IgD-negative memory B cell (primary cell): ENCODE measurements around the gene CALML3. TPM values are rescaled to one million over a fixed set of nuclear protein-coding genes. Genes with fewer than 3 reads are reported as not detected.

Experiments
- H3K27ac Mint-ChIP-seq, 3 donors: one replicate each; pipeline ENCODE4 v1.8.0; 2020 to 2022; ENCODE audit warnings: mild to moderate bottlenecking in 3 of 3, mixed read lengths in 3 of 3, moderate library complexity in 1 of 3
- H3K27me3 Mint-ChIP-seq: one replicate; pipeline ENCODE4 v1.8.0; 2021; ENCODE audit warnings: mixed read lengths
- H3K36me3 Mint-ChIP-seq: one replicate; pipeline ENCODE4 v1.8.0; 2020; ENCODE audit warnings: mild to moderate bottlenecking, mixed read lengths
- H3K4me1 Mint-ChIP-seq, 3 donors: one replicate each; pipeline ENCODE4 v1.8.0; 2020 to 2022; ENCODE audit warnings: mixed read lengths in 3 of 3, mild to moderate bottlenecking in 1 of 3
- H3K4me3 Mint-ChIP-seq, 4 donors: one replicate each; pipeline ENCODE4 v1.8.0; 2020 to 2022; ENCODE audit warnings: mild to moderate bottlenecking in 4 of 4, mixed read lengths in 4 of 4, moderate library complexity in 3 of 4
- H3K9me3 Mint-ChIP-seq, 3 donors: one replicate each; pipeline ENCODE4 v1.8.0; 2020 to 2021; ENCODE audit warnings: mixed read lengths in 3 of 3, mild to moderate bottlenecking in 1 of 3
- polyA plus RNA-seq: library from polyadenylated mRNA; unstranded; fragments of 300-500 nt; fragmentation: Illumina TruSeq; gene quantifications from one replicate; pipeline ENCODE4 v1.2.3, GENCODE V29; 2021

CALML3 gene
- polyA plus RNA-seq, 1 donor from 2014 or later, result not detected

DNA sequence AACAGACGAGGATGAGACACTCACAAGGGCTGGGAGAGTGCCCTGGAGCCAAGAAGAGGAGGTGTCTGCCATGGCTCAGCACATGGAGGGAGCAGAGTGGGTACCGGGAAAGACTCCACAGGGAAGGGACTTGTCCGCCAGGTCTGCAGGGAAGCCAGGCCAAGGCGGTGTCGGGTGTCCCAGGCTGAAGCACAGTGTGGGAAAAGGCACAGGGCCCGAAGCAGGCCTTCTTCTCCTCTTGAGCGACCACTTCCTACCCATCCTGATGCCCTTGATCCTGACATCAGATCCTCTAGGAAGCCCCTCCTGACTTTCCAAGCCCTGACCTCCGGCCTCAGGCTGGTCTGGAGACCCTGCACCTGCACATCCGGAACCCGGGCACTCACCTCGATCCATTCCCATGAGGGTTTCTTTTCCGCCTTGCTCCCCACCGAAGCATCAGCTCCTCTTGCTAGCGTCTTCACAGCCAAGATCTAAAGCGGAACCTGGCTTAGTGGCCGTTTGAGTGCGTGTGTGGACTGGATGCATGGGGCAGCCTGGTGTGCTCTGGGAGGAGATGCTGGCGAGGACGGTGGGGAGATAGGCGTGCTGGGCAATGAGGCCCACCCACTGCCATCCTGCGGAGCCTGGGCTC lies 8.5 kb downstream of the CALML3 start:
- H3K27ac Mint-ChIP-seq, result no peak overlapping the region
- peaks cover 0 to 1% (median 0%) of the 10 kb centered on the region in 3 donors for H3K9me3 Mint-ChIP-seq
- no peak overlapping the region for H3K4me3 Mint-ChIP-seq
- H3K4me1 Mint-ChIP-seq, result no peaks in the 10 kb centered on the region
- no peaks in the 10 kb centered on the region for H3K36me3 Mint-ChIP-seq
- peaks cover 2% of the 10 kb centered on the region for H3K27me3 Mint-ChIP-seq

DNA sequence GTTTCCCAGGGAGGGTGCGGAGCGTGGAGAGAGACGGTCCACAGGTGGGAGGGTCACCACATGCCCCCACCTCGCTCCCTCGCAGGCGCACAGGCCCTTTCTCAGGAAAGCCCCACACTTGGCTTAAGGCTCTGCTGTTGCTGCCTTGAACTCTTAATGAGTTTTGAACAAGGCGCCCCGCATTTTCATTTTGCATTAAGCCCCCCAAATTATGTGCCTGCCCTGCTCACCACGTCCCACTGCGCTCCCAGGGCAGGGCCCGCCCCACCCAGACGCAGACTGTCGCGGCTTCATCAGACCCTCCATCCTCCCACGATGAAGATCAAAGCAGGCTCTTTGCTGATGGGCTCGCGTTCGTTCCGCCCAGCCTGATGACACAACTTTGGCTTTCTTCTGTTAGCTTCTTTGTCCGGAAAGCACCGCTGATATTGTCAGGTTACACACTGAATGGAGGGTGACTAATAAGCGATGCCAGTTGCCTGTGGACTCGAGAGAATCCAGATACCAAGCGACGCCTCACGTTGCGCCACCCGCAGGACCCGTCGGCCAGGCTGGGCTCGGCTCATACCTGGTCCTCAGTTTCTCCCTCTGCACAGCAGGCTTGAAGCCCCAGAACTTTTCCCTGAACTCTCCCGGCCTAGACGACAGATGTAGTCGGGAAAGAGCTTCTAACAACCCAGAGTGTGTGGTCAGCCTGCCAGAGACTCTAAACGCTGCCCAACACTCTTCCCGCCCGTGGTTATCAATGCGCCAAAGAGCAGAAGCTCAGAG lies 9.5 kb downstream of the CALML3 start:
- Mint-ChIP-seq H3K36me3 (no peaks in the 10 kb centered on the region), H3K27me3 (peaks cover 5% of the 10 kb centered on the region), H3K27ac (no peak overlapping the region), H3K4me3 (no peak overlapping the region), H3K9me3 (peaks cover 0 to 1% (median 0%) of the 10 kb centered on the region in 3 donors), H3K4me1 (no peaks in the 10 kb centered on the region)

DNA sequence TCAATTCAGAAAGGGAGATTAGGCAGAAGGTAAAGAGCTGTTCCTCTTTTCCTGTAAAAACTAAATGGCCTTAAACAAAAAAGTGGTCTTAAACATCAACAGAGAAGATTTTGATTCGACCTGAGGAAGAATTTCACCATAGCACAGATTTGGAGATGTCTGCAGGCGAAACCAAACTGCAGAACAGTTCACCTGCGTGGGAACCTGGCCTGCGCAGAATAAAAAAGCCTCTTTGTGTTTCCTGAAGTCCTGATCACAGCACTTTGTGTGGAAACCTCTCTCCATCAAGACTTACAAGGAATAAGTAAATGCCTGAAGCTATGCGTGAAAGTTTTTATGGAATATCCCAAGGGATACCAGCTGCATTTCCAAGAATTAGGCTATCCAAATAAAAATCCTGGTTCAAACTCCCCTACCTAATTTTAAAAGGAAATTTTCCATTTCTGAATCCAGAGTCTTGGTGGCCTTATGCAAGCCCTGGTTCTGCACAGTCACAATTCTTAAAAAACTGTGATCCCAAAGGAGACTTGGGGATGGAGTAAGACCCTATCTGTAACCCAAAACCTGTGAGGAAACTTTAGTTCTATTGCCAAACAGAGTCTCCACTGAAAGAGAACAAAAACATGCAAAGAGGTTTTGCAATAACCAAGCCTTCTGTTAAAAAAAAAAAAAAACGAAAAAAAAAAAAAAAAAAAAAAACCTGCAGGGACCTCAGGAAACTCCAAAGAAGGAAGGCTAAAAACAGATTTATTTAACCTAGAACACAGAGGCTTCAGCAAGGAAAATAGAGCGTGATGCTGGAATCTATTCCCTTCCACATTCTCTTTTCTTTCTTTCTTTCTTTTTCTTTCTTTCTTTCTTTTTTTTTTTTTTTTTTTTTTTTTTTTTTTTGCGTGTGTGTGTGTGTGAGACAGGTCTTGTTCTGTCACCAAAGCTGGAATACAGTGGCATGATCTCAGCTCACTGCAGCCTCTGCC lies 10.4 kb downstream of the CALML3 start:
- Mint-ChIP-seq H3K27ac (no peak overlapping the region), H3K4me3 (no peak overlapping the region), H3K27me3 (peaks cover 3% of the 10 kb centered on the region), H3K36me3 (no peaks in the 10 kb centered on the region), H3K9me3 (peaks cover 0 to 2% (median 1%) of the 10 kb centered on the region in 3 donors), H3K4me1 (peaks cover 0 to 4% (median 2%) of the 10 kb centered on the region in 3 donors)

DNA sequence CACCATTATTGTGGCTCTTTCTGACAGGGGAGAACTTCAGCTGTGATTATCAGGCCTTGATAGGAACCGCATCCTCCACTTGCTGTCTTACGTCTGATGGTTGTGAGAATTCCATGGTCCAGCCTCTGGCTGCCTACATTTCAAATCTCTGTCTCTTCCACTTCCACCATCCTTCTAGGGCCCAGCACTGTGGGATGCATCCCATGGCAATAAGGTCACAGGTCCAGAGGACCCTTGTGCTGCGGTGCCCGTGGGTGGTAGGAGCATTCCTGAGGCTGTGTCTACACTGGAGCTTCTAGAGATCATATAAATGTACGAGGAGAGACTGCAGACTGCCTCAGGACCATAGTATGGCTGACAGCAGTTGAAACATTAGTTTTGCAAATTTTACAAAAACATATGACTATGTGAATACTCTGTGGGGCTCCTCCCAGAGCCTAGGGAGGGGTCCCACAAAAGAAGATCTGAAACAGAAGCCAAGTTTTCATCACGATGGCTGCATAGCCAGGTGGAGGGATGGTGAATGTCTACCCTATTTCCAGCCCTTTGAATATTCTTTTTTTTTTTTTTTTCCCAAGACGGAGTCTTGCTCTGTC lies 11.8 kb downstream of the CALML3 start:
- no peak overlapping the region for H3K4me3 Mint-ChIP-seq
- peaks cover 0 to 2% (median 0%) of the 10 kb centered on the region in 3 donors for H3K9me3 Mint-ChIP-seq
- peaks cover 0 to 4% (median 2%) of the 10 kb centered on the region in 3 donors for H3K4me1 Mint-ChIP-seq
- H3K27ac Mint-ChIP-seq, result no peak overlapping the region
- H3K36me3 Mint-ChIP-seq, result no peaks in the 10 kb centered on the region
- H3K27me3 Mint-ChIP-seq, result peaks cover 3% of the 10 kb centered on the region

DNA sequence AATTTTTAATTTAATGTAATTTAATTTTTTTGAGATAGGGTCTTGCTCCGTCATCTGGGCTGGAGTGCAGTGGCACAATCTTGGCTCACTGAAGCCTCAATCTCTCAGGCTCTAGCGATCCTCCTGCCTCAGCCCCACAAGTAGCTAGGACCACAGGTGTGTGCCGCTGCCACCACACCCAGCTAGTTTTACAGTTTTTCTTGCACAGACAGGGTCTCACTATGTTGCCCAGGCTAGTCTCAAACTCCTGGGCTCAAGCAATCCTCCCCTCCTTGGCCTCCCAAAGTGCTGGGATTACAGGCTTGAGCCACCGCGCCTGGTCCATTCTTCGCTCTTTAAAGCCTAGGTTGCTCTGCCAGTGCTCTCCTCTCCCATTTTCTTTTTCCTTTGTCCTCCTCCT lies 12.9 kb downstream of the CALML3 start:
- H3K4me3 Mint-ChIP-seq, result no peak overlapping the region
- peaks cover 0 to 7% (median 3%) of the 10 kb centered on the region in 3 donors for H3K9me3 Mint-ChIP-seq
- peaks cover 0 to 4% (median 2%) of the 10 kb centered on the region in 3 donors for H3K4me1 Mint-ChIP-seq
- H3K27me3 Mint-ChIP-seq, result peaks cover 3% of the 10 kb centered on the region
- no peaks in the 10 kb centered on the region for H3K36me3 Mint-ChIP-seq
- H3K27ac Mint-ChIP-seq, result peak overlapping the region in 1 of 3 donors; percentile 65

DNA sequence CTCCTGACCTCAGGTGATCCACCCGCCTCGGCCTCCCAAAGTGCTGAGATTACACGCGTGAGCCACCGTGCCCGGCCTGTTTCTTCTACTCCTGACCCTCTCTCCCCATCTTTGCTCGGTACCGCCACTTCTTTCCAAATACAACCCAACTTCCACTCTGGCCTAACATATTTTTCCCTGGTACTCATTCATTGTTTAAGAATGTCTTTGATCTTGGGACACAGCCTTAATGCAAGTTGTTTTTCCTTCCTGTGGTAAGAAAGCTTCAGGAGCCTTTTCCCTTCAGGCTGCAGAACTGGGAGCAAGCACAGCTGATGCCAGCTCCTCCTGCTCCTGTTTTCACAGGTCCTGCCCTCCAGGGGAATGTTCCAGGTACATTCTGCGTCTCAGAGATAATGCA lies 13.7 kb downstream of the CALML3 start:
- Mint-ChIP-seq H3K4me3 (no peak overlapping the region), H3K36me3 (no peaks in the 10 kb centered on the region), H3K9me3 (peaks cover 0 to 7% (median 3%) of the 10 kb centered on the region in 3 donors), H3K27ac (peak overlapping the region in 1 of 3 donors; percentile 65), H3K4me1 (peaks cover 0 to 4% (median 2%) of the 10 kb centered on the region in 3 donors), H3K27me3 (peaks cover 3% of the 10 kb centered on the region)

DNA sequence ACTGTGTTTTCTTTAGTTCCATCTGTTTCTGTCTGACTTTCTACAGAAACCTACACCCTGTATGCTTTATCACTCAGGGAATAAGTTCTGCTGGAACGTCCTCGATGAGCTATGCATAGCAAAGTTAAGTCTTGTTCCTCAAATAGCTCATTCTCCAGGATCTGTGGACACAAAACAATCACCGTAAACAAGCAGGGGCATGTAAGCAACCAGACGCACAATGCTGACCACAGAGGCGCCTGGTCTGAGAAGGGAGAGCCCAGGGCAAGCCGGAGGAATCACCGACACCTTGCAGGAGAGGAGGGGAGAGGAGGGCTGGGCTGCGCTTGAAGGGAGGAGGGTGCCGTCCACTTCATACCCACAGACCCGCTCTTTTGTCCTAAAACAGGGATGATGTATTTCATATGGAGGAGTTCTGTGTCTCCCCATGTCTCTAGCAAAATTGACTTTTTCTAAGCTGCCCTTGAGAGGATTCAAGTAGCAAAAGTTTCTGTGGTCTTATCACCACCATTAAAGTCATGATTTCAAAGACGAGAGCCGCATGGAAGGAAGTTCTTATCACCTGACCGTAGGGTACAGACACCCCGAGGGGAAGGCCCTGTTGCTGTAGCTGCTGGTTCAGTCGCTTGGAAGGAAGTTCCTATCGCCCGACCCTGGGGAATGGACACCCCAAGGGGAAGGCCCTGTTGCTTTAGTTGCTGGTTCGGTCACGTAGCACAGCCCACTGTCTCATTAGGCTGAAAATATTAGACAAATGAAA lies 14.3 kb downstream of the CALML3 start:
- peaks cover 3% of the 10 kb centered on the region for H3K27me3 Mint-ChIP-seq
- H3K4me3 Mint-ChIP-seq, result peak overlapping the region in 1 of 4 donors; percentile 56
- H3K9me3 Mint-ChIP-seq, result peaks cover 0 to 10% (median 3%) of the 10 kb centered on the region in 3 donors
- H3K36me3 Mint-ChIP-seq, result no peaks in the 10 kb centered on the region
- no peak overlapping the region for H3K27ac Mint-ChIP-seq
- peaks cover 0 to 4% (median 2%) of the 10 kb centered on the region in 3 donors for H3K4me1 Mint-ChIP-seq

DNA sequence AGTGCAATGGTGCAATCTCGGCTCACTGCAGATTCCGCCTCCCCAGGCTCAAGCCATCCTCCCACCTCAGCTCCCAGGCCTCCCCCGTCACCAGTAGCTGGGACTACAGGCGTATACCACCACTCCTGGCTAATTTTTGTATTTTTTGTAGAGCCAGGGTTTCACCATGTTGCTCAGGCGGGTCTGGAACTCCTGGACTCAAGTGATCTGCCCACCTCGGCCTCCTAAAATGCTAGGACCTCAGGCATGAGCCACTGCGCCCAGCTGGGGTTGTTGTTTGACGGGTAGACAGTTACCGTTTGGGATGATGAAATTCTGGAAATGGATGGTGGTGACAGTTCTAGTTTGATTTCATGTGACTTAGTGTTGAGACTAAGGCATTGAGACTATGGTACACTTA lies 15.3 kb downstream of the CALML3 start:
- Mint-ChIP-seq H3K9me3 (peaks cover 2 to 10% (median 3%) of the 10 kb centered on the region in 3 donors), H3K4me3 (no peak overlapping the region), H3K27ac (no peak overlapping the region), H3K4me1 (peaks cover 0 to 4% (median 2%) of the 10 kb centered on the region in 3 donors), H3K36me3 (no peaks in the 10 kb centered on the region), H3K27me3 (peaks cover 3% of the 10 kb centered on the region)

DNA sequence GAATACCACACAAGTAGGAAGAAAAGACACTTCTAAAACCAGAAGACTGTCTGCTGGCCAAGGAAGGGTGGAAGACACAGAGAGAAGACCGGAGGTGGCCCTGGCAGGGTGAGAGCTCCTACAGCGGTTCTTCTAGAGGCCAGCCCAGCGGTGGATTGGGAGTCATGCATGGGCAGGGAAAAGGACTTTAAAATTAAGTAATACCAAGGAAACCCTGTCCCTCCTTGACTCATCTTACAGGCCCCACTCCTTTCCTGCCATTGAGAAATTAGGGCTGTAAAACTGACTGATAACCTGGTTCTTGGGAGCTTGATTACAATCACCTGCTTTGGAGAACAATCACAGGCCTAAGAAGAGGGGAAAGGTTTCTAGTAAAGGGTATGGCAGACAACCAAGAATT lies 16.1 kb downstream of the CALML3 start:
- Mint-ChIP-seq H3K4me1 (peaks cover 0 to 4% (median 2%) of the 10 kb centered on the region in 3 donors), H3K9me3 (peaks cover 2 to 10% (median 3%) of the 10 kb centered on the region in 3 donors), H3K27ac (no peak overlapping the region), H3K27me3 (peaks cover 3% of the 10 kb centered on the region), H3K36me3 (no peaks in the 10 kb centered on the region), H3K4me3 (no peak overlapping the region)

DNA sequence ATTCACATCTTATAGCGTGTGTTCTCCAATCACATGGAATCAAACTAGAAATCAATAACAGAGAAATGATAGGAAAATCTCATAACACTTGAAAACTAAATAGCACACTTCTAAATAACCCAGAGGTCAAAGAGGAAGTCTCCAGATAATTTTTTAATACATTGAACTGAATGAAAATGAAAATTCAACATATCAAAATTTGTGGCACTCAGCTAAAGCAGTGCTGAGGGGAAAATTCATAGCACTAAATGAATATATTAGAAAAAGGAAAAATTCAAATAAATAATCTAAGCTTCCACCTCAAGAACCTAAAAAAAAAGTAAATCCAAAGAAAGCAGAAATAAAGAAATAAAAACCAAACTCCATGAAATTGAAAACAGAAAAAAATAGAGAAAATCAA lies 17.3 kb downstream of the CALML3 start:
- no peaks in the 10 kb centered on the region for H3K36me3 Mint-ChIP-seq
- H3K27ac Mint-ChIP-seq, result no peak overlapping the region
- H3K27me3 Mint-ChIP-seq, result peaks cover 3% of the 10 kb centered on the region
- H3K4me3 Mint-ChIP-seq, result no peak overlapping the region
- H3K4me1 Mint-ChIP-seq, result peaks cover 0 to 4% (median 2%) of the 10 kb centered on the region in 3 donors
- H3K9me3 Mint-ChIP-seq, result peaks cover 2 to 10% (median 3%) of the 10 kb centered on the region in 3 donors

DNA sequence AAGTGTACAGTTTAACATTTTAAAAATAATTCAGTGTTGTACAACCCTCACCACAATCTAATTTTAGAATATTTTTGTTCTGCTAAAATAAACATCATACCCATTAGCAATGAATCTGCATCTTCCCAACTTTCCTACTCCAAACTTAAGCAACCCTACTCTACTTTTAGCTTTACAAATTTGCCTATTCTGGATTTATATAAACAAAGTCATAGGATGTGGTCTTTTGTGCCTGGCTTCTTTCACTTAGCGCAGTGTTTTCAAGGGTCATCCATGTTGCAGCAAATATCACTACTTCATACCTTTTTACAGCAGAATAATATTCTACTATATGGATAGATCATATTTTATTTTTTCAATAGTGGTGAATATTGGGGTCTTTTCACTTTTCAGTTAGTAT lies 18.9 kb downstream of the CALML3 start:
- Mint-ChIP-seq H3K27me3 (peaks cover 3% of the 10 kb centered on the region), H3K4me1 (peaks cover 0 to 4% (median 2%) of the 10 kb centered on the region in 3 donors), H3K27ac (no peak overlapping the region), H3K4me3 (no peak overlapping the region), H3K9me3 (peaks cover 2 to 10% (median 3%) of the 10 kb centered on the region in 3 donors), H3K36me3 (no peaks in the 10 kb centered on the region)

DNA sequence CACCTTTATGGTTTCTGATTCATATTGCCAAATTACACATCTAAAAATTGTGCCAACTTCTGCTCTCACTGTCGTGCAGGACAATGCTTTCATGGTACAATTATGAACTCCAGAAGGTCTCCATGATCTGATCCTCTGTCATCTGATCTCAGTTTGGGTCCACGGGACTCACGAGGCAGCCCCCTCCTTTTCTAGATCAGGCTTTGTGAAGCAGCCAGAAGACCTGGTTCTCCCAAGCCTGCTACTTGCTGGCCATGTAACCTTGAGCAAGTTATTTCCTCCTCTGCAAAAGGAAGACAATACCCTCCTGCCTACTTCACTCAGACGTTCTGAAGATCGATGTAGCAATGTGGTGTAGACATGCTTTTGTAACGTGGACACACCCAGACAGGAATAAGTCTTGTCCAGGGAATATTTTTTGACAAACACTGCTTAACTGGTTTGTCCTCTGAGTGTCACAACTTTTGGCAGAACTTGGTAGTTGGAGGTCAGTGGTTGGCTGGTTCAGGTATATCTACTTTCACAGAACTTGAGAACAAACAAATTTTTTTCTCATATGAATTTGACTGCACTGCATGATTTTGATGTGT lies 19.6 kb downstream of the CALML3 start:
- no peak overlapping the region for H3K4me3 Mint-ChIP-seq
- H3K27ac Mint-ChIP-seq, result no peak overlapping the region

DNA sequence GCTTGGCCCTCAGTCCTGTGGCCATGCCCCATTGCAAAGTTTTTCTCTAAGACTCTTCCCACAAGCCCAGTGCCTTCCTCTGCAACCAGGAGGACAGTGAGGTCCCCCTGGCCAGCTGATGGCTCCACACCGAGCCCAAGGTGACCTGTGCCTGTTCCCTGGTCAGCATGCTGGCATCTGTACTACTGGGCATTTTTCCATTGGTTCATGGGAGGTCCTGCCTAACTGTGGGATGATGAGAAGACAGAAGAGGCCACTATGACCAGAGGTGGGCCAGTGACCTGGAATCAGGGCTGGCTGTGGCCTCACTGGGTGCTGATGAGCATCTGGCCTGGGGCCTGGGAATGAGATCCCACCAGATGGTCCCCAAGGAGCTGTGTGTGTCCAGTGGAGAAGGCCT lies 20.2 kb downstream of the CALML3 start:
- Mint-ChIP-seq H3K4me1 (no peaks in the 10 kb centered on the region), H3K36me3 (no peaks in the 10 kb centered on the region), H3K27me3 (no peaks in the 10 kb centered on the region), H3K4me3 (no peak overlapping the region), H3K9me3 (peaks cover 1 to 10% (median 2%) of the 10 kb centered on the region in 3 donors), H3K27ac (no peak overlapping the region)

More for the DNA sequence above, 19.6 kb downstream of the CALML3 start:
- Mint-ChIP-seq H3K27me3 (no peaks in the 10 kb centered on the region), H3K4me1 (peaks cover 0 to 4% (median 2%) of the 10 kb centered on the region in 3 donors), H3K9me3 (peaks cover 2 to 10% (median 3%) of the 10 kb centered on the region in 3 donors), H3K36me3 (no peaks in the 10 kb centered on the region)
